SU-DHL-6 (cell line): Measurements from ENCODE around the gene TMC1.

Experiments used
- H2AFZ ChIP-seq: fragments of 200-600 bp; sonication (generic); 2 replicates; pipeline ENCODE4 v1.6.1; 2014; ENCODE audit warnings: low read depth, mild to moderate bottlenecking, moderate library complexity, mixed read lengths, antibody characterized with exemption, low read length; ENCODE audit not compliant: severe bottlenecking
- H3F3A ChIP-seq: fragments of 200-600 bp; shearing (Covaris generic); 2 replicates; pipeline ENCODE4 v1.6.0; 2016; ENCODE audit warnings: antibody characterized with exemption, mild to moderate bottlenecking; ENCODE audit not compliant: insufficient read depth
- H3K27ac ChIP-seq: fragments of 200-600 bp; sonication (generic); 2 replicates; pipeline ENCODE4 v1.5.1; 2016; ENCODE audit warnings: low read depth, mild to moderate bottlenecking, low read length, moderate library complexity, mixed read lengths
- H3K27me3 ChIP-seq: fragments of 200-600 bp; sonication (generic), shearing (Covaris generic); 2 replicates; pipeline ENCODE4 v1.6.0; 2014; ENCODE audit warnings: mild to moderate bottlenecking, low read length
- H3K36me3 ChIP-seq: fragments of 200-600 bp; sonication (generic); 2 replicates; pipeline ENCODE4 v1.6.1; 2014; ENCODE audit warnings: mild to moderate bottlenecking, low read length, mixed read lengths
- H3K4me2 ChIP-seq: fragments of 300-600, 200-600 bp; shearing (Covaris generic), sonication (generic); 2 replicates; pipeline ENCODE4 v1.6.0; 2014; ENCODE audit warnings: low read length, low read depth, mild to moderate bottlenecking; ENCODE audit not compliant: poor library complexity, severe bottlenecking
- H3K4me3 ChIP-seq: fragments of 200-600 bp; sonication (generic); 2 replicates; pipeline ENCODE4 v1.5.1; 2014; ENCODE audit warnings: antibody characterized with exemption, low read length, mild to moderate bottlenecking, mixed read lengths; ENCODE audit not compliant: insufficient read depth, poor library complexity, severe bottlenecking
- H3K79me2 ChIP-seq: fragments of 200-600 bp; sonication (generic); 2 replicates; pipeline ENCODE4 v1.6.1; 2014; ENCODE audit warnings: mild to moderate bottlenecking, low read length, moderate library complexity; ENCODE audit not compliant: insufficient read depth
- H3K9ac ChIP-seq: fragments of 200-600 bp; sonication (generic); 2 replicates; pipeline ENCODE4 v1.7.0; 2014; ENCODE audit warnings: mild to moderate bottlenecking, low read length
- H3K9me2 ChIP-seq: fragments of 200-600 bp; sonication (generic); replicated peaks from 2 replicates; pipeline ENCODE4 v1.6.1; 2014; ENCODE audit warnings: low read length; ENCODE audit not compliant: insufficient read depth
- H3K9me3 ChIP-seq: fragments of 200-600 bp; sonication (generic); 2 replicates; pipeline ENCODE4 v1.6.1; 2014; ENCODE audit warnings: low read length, mixed read lengths; ENCODE audit not compliant: insufficient read depth
- H4K20me1 ChIP-seq: fragments of 200-600 bp; sonication (generic); 2 replicates; pipeline ENCODE4 v1.6.1; 2014; ENCODE audit warnings: low read depth, mild to moderate bottlenecking, antibody characterized with exemption, low read length, moderate library complexity, mixed read lengths
- CTCF ChIP-seq: fragments of 200-600 bp; sonication (generic); IDR thresholded peaks from one replicate; pipeline ENCODE4 v1.5.1; 2017; ENCODE audit warnings: antibody characterized with exemption, mild to moderate bottlenecking, low read length, moderate library complexity; ENCODE audit not compliant: insufficient read depth, poor library complexity, severe bottlenecking
- EZH2phosphoT487 ChIP-seq: fragments of 200-600 bp; sonication (generic), shearing (Covaris generic); conservative IDR thresholded peaks from 2 replicates; pipeline ENCODE4 v1.6.1; 2018; ENCODE audit warnings: mild to moderate bottlenecking, antibody characterized with exemption, low read length, moderate library complexity, mixed read lengths

The TMC1 gene

GRCh38 chr9:72751541-72751940, 230.1 kb downstream of the TMC1 start:
- Histone ChIP-seq H3K9me2 (no peaks in the 10 kb centered on the region), H3K4me2 (no peak overlapping the region), H3F3A (no peaks in the 10 kb centered on the region), H3K27me3 (no peaks in the 10 kb centered on the region), H4K20me1 (no peaks in the 10 kb centered on the region), H2AFZ (no peak overlapping the region), H3K36me3 (no peaks in the 10 kb centered on the region), H3K79me2 (no peaks in the 10 kb centered on the region), H3K27ac (no peak overlapping the region), H3K4me3 (no peak overlapping the region), H3K9me3 (no peaks in the 10 kb centered on the region), H3K9ac (no peak overlapping the region)
- no peak for TF ChIP-seq EZH2phosphoT487

- no peak for TF ChIP-seq CTCF
- TF ChIP-seq EZH2phosphoT487, result no peak
- Histone ChIP-seq H3K9ac (no peak overlapping the region), H3K27ac (no peak overlapping the region), H3F3A (no peaks in the 10 kb centered on the region), H3K79me2 (no peaks in the 10 kb centered on the region), H3K4me3 (no peak overlapping the region), H3K9me3 (no peaks in the 10 kb centered on the region), H3K36me3 (no peaks in the 10 kb centered on the region), H4K20me1 (no peaks in the 10 kb centered on the region), H3K9me2 (no peaks in the 10 kb centered on the region), H2AFZ (no peak overlapping the region), H3K27me3 (no peaks in the 10 kb centered on the region), H3K4me2 (no peak overlapping the region)
Measured at GRCh38 chr9:72753266-72753893, 232.0 kb downstream of the TMC1 start.

- H3K36me3 ChIP-seq, result no peaks in the 10 kb centered on the region
- no peaks in the 10 kb centered on the region for H3K27me3 ChIP-seq
- no peaks in the 10 kb centered on the region for H3K9me2 ChIP-seq
- no peaks in the 10 kb centered on the region for H3K9me3 ChIP-seq
- no peak overlapping the region for H2AFZ ChIP-seq
- no peak overlapping the region for H3K27ac ChIP-seq
- no peak for TF ChIP-seq CTCF
- TF ChIP-seq EZH2phosphoT487, result no peak
- H3K9ac ChIP-seq, result no peak overlapping the region
- H3K4me2 ChIP-seq, result no peak overlapping the region
- no peaks in the 10 kb centered on the region for H4K20me1 ChIP-seq
- H3K4me3 ChIP-seq, result no peak overlapping the region
- no peaks in the 10 kb centered on the region for H3K79me2 ChIP-seq
- H3F3A ChIP-seq, result no peaks in the 10 kb centered on the region
Measured at GRCh38 chr9:72755836-72756235, 234.4 kb downstream of the TMC1 start.

GRCh38 chr9:72758944-72759343, 237.5 kb downstream of the TMC1 start:
- TF ChIP-seq EZH2phosphoT487 (no peak), CTCF (no peak)

More at GRCh38 chr9:72758944-72759343, 237.5 kb downstream of the TMC1 start:
- H3F3A ChIP-seq, result no peaks in the 10 kb centered on the region
- H3K9me3 ChIP-seq, result no peaks in the 10 kb centered on the region
- H3K9me2 ChIP-seq, result no peaks in the 10 kb centered on the region
- no peak overlapping the region for H3K4me3 ChIP-seq
- H3K9ac ChIP-seq, result no peak overlapping the region
- no peak overlapping the region for H3K4me2 ChIP-seq
- H3K27ac ChIP-seq, result no peak overlapping the region
- H2AFZ ChIP-seq, result no peak overlapping the region
- H3K79me2 ChIP-seq, result no peaks in the 10 kb centered on the region
- no peaks in the 10 kb centered on the region for H3K36me3 ChIP-seq
- no peaks in the 10 kb centered on the region for H4K20me1 ChIP-seq
- H3K27me3 ChIP-seq, result no peaks in the 10 kb centered on the region
